HepG2 (cell line): ENCODE data around the gene PRPF38B. TPM values are rescaled to one million over a fixed set of nuclear protein-coding genes. Genes with fewer than 3 reads are reported as not detected.

Experiments
- ATAC-seq: fragments of 200-7000 bp; cut with Tn5 transposase; 3 replicates; pipeline ENCODE4 v1.9.1; 2020; ENCODE audit warnings: mild to moderate bottlenecking, moderate library complexity
- BruUV-seq: library from RNA; stranded (reverse); fragments of 400-500 nt; replicated peaks from 2 replicates; lab custom pipeline; 2021; lab: Mats Ljungman, UMichigan
- CTCF ChIA-PET: fragments of 300-600 bp; formaldehyde crosslinking; extraction: SDS; loops from one replicate; lab custom pipeline; 2021; ENCODE audit warnings: low total read pairs, inconsistent platforms, low intra/inter-chr PET ratio; lab: Yijun Ruan, JAX
- POLR2A ChIA-PET: fragments of 350-600 bp; sonication (Branson Sonifier 250); formaldehyde crosslinking; loops from one replicate; lab custom pipeline; 2020; ENCODE audit warnings: antibody characterized with exemption, inconsistent platforms; lab: Yijun Ruan, JAX
- DNase-seq: peaks from one replicate; pipeline ENCODE4 v3.0.0-alpha.2; 2015; ENCODE audit warnings: low spot score
- FAIRE-seq: peaks from 3 replicates; lab custom pipeline; 2011; peaks lifted over from hg19 to GRCh38; lab: Jason Lieb, UNC
- H2AFZ ChIP-seq: one replicate; pipeline ENCODE4 v1.6.1; 2011; ENCODE audit warnings: low read length, inconsistent platforms
- H3K27ac ChIP-seq: fragments of 300-600 bp; 3 replicates; pipeline ENCODE4 v1.8.0; 2011; ENCODE audit warnings: mixed run types, mild to moderate bottlenecking, mixed read lengths, low read length, inconsistent platforms; ENCODE audit not compliant: insufficient read depth; ENCODE audit errors: extremely low read length
- H3K27me3 ChIP-seq, 2 experiments: fragments of 200-600 bp in 1 of 2; 2 replicates in 1 of 2; 3 replicates in 1 of 2; pipeline versions ENCODE4 v1.6.0 to v1.8.0; 2011; ENCODE audit warnings: low read length in 2 of 2, mild to moderate bottlenecking in 2 of 2, moderate library complexity in 2 of 2, inconsistent platforms in 1 of 2; ENCODE audit not compliant: insufficient read depth in 2 of 2, control insufficient read depth in 1 of 2
- H3K36me3 ChIP-seq, 2 experiments: fragments of 200-600 bp in 1 of 2; replicated peaks in 1 of 2; 2 replicates in 1 of 2; 3 replicates in 1 of 2; pipeline versions ENCODE4 v1.5.1 to v1.8.0; 2011; ENCODE audit warnings: low read length in 2 of 2, inconsistent platforms in 1 of 2; ENCODE audit not compliant: insufficient read depth in 2 of 2, control insufficient read depth in 1 of 2
- H3K4me1 ChIP-seq: 2 replicates; pipeline ENCODE4 v1.5.1; 2012; ENCODE audit warnings: low read length, inconsistent platforms; ENCODE audit not compliant: insufficient read depth
- H3K4me2 ChIP-seq: 2 replicates; pipeline ENCODE4 v1.6.0; 2011; ENCODE audit warnings: low read depth, low read length, inconsistent platforms
- H3K4me3 ChIP-seq, 3 experiments: fragments of 200-600 bp in 1 of 3; sonication (generic), shearing (Covaris generic) in 1 of 3; replicated peaks in 1 of 3; 2 replicates each; pipeline ENCODE4 v1.5.1; 2011 to 2016; ENCODE audit warnings: low read length in 3 of 3, inconsistent platforms in 2 of 3, low read depth in 2 of 3, mild to moderate bottlenecking in 2 of 3, control low read depth in 1 of 3, mixed read lengths in 1 of 3; ENCODE audit not compliant: insufficient read depth in 1 of 3
- H3K79me2 ChIP-seq: one replicate; pipeline ENCODE4 v1.6.1; 2011; ENCODE audit warnings: low read length, inconsistent platforms; ENCODE audit not compliant: insufficient read depth
- H3K9ac ChIP-seq: 2 replicates; pipeline ENCODE4 v1.6.0; 2011; ENCODE audit warnings: mild to moderate bottlenecking, low read depth, low read length, inconsistent platforms; ENCODE audit not compliant: insufficient read depth
- H3K9me3 ChIP-seq: 2 replicates; pipeline ENCODE4 v1.5.1; 2012; ENCODE audit warnings: mild to moderate bottlenecking, low read length
- H4K20me1 ChIP-seq: 2 replicates; pipeline ENCODE4 v1.6.0; 2011; ENCODE audit warnings: inconsistent platforms, mild to moderate bottlenecking, low read length, moderate library complexity; ENCODE audit not compliant: insufficient read depth
- DZIP1 ChIP-seq: sonication (generic); formaldehyde crosslinking; IDR thresholded peaks from 2 replicates; pipeline ENCODE4 v1.5.0; 2020; ENCODE audit warnings: mild to moderate bottlenecking, missing genetic modification reagents
- FOSL2 ChIP-seq: sonication (generic); formaldehyde crosslinking; IDR thresholded peaks from 2 replicates; pipeline ENCODE4 v1.4.0; 2020; ENCODE audit warnings: missing genetic modification reagents
- GTF3A ChIP-seq: sonication (generic); formaldehyde crosslinking; conservative IDR thresholded peaks from 2 replicates; pipeline ENCODE4 v1.4.0; 2020; ENCODE audit warnings: mild to moderate bottlenecking, missing genetic modification reagents
- HOXA3 ChIP-seq: sonication (generic); formaldehyde crosslinking; IDR thresholded peaks from 2 replicates; pipeline ENCODE4 v1.5.0; 2020; ENCODE audit warnings: missing genetic modification reagents
- IRX3 ChIP-seq: sonication (generic); formaldehyde crosslinking; IDR thresholded peaks from 2 replicates; pipeline ENCODE4 v1.8.1; 2023; ENCODE audit warnings: mild to moderate bottlenecking, low read depth, missing genetic modification reagents, borderline replicate concordance
- KLF12 ChIP-seq: sonication (generic); formaldehyde crosslinking; IDR thresholded peaks from 2 replicates; pipeline ENCODE4 v1.4.0; 2020; ENCODE audit warnings: missing genetic modification reagents, borderline replicate concordance
- MAFF ChIP-seq: IDR thresholded peaks from 2 replicates; pipeline ENCODE4 v1.6.1; 2011; ENCODE audit warnings: low read depth, low read length, improper control_type of control experiment
- NFE2 ChIP-seq: sonication (generic); formaldehyde crosslinking; IDR thresholded peaks from 2 replicates; pipeline ENCODE4 v1.4.0; 2020; ENCODE audit warnings: missing genetic modification reagents
- NR2F6 ChIP-seq, 2 experiments: IDR thresholded peaks; 2 replicates each; pipeline ENCODE4 v1.6.1; 2016; ENCODE audit warnings: antibody characterized with exemption in 1 of 2, mild to moderate bottlenecking in 1 of 2
- TOE1 ChIP-seq: sonication (generic); formaldehyde crosslinking; IDR thresholded peaks from 2 replicates; pipeline ENCODE4 v1.4.0; 2020; ENCODE audit warnings: mild to moderate bottlenecking, missing genetic modification reagents
- ZKSCAN1 ChIP-seq: fragments of 150-350 bp; IDR thresholded peaks from 2 replicates; pipeline ENCODE4 v1.6.1; 2014; ENCODE audit warnings: low read length
- ZNF20 ChIP-seq: sonication (generic); formaldehyde crosslinking; IDR thresholded peaks from 2 replicates; pipeline ENCODE4 v1.4.0; 2020; ENCODE audit warnings: mild to moderate bottlenecking, moderate library complexity, missing genetic modification reagents
- ZNF232 ChIP-seq: sonication (generic); formaldehyde crosslinking; IDR thresholded peaks from 2 replicates; pipeline ENCODE4 v1.4.0; 2020; ENCODE audit warnings: missing genetic modification reagents, borderline replicate concordance
- ZNF562 ChIP-seq: sonication (generic); formaldehyde crosslinking; IDR thresholded peaks from 2 replicates; pipeline ENCODE4 v1.8.0; 2022; ENCODE audit warnings: missing genetic modification reagents, borderline replicate concordance
- ZNF713 ChIP-seq: sonication (generic); formaldehyde crosslinking; IDR thresholded peaks from 2 replicates; pipeline ENCODE4 v1.4.0; 2020; ENCODE audit warnings: mild to moderate bottlenecking, missing genetic modification reagents
- ZNF850 ChIP-seq: sonication (generic); formaldehyde crosslinking; conservative IDR thresholded peaks from 2 replicates; pipeline ENCODE4 v1.9.0; 2021; ENCODE audit warnings: mild to moderate bottlenecking, missing genetic modification reagents
- ZSCAN9 ChIP-seq: IDR thresholded peaks from 2 replicates; pipeline ENCODE4 v1.6.1; 2016; ENCODE audit warnings: borderline replicate concordance
- ZXDC ChIP-seq: sonication (generic); formaldehyde crosslinking; IDR thresholded peaks from 2 replicates; pipeline ENCODE4 v1.5.0; 2020; ENCODE audit warnings: mild to moderate bottlenecking, missing genetic modification reagents
- WGBS: methylation state at CpG from one replicate; pipeline ENCODE4 v1.1.6; 2017; ENCODE audit warnings: low lambda C conversion rate; 5-methylcytosine and 5-hydroxymethylcytosine counted together
- in situ Hi-C: cut with HindIII; loops from 2 replicates; pipeline ENCODE4 v1.10.0; 2017; ENCODE audit warnings: low pct_unique_long_range_greater_than_20kb; ENCODE audit not compliant: extremely low pct_ligation_motif_present
- intact Hi-C: fragments of 100-400 bp; cut with micrococcal nuclease; formaldehyde crosslinking; loops from one replicate; pipeline ENCODE4 v1.10.0; 2022; ENCODE audit not compliant: unreplicated experiment
- polyA plus RNA-seq, 8 experiments: library from polyadenylated mRNA; depleted of rRNA in 3 of 8; stranded (reverse) in 7 of 8; unstranded in 1 of 8; fragments of >200 nt; fragmentation: Illumina TruSeq in 4 of 8; extraction: Trizol in 4 of 8; gene quantifications; 2 replicates each; pipeline versions ENCODE4 v1.2.1 to v1.2.3, GENCODE V29; 2011 to 2016; ENCODE audit warnings: low read depth in 4 of 8, missing spikeins in 1 of 8, mixed read lengths in 1 of 8; ENCODE audit not compliant: insufficient read depth in 1 of 8
- total RNA-seq, 5 experiments: library from RNA; depleted of rRNA; stranded (reverse); fragments of >200 nt; fragmentation: Illumina TruSeq; extraction: Trizol; gene quantifications; 2 replicates each; pipeline ENCODE4 v1.2.3, GENCODE V29; 2016; ENCODE audit warnings: low read depth in 1 of 5
- TF ChIP-seq, protein P1 (sequence below): sonication (generic); formaldehyde crosslinking; IDR thresholded peaks from 2 replicates; pipeline ENCODE4 v1.5.1; 2020; ENCODE audit warnings: mild to moderate bottlenecking, missing genetic modification reagents, borderline replicate concordance

The PRPF38B gene
- total and polyA plus RNA-seq, 2 of the 13 experiments (the other 11 are each of a cell fraction or from before 2014, with no cell fraction given) = 25.7 to 29.7 TPM

GRCh38 chr1:108719656-108720435 lies 27.7 kb downstream of the PRPF38B start:
- BruUV-seq = no TSS peak
- 8% methylated on average over 8 of the region's 8 CpGs for WGBS
- Histone ChIP-seq H3K79me2 (no peaks in the 10 kb centered on the region), H3K4me2 (peak overlapping the region; percentile 38), H4K20me1 (no peaks in the 10 kb centered on the region), H2AFZ (no peak overlapping the region), H3K27ac (no peak overlapping the region), H3K9ac (no peak overlapping the region), H3K4me3 (no peak overlapping the region), H3K4me1 (peaks cover 33% of the 10 kb centered on the region), H3K36me3 (no peaks in the 10 kb centered on the region), H3K9me3 (no peaks in the 10 kb centered on the region), H3K27me3 (peaks cover 1 to 15% of the 10 kb centered on the region in 2 experiments; a peak in 4 of 5 replicates)
- ChIA-PET CTCF (no interaction called here), POLR2A (interaction anchor here (1.2 kb wide), 1 partner anchor 28 kb away, joined by 3 read pairs; the partner anchor contains the start of gene PRPF38B)
- intact Hi-C loops (no loop called here), in situ Hi-C loops (no loop called here)
- peak; percentile 13 for DNase-seq
- ATAC-seq = peak; percentile 64
- FAIRE-seq = no peak
- TF ChIP-seq KLF12 (CRISPR knock-in tag) (no peak), ZNF232 (CRISPR knock-in tag) (no peak), ZNF20 (CRISPR knock-in tag) (no peak), GTF3A (CRISPR knock-in tag) (no peak), DZIP1 (CRISPR knock-in tag) (no peak), ZKSCAN1 (peak; percentile 79), TOE1 (no peak), ZNF850 (CRISPR knock-in tag) (no peak), ZSCAN9 (CRISPR knock-in tag) (no peak), NR2F6 (IDR thresholded peaks at IDR 0.05) (no peak), NR2F6 (CRISPR knock-in tag; IDR thresholded peaks at IDR 0.05) (no peak), HOXA3 (CRISPR knock-in tag) (no peak), IRX3 (CRISPR knock-in tag) (no peak), MAFF (peak; percentile 78), NFE2 (CRISPR knock-in tag) (peak; percentile 67; the same call in 1 of the 2 replicates), ZNF562 (CRISPR knock-in tag) (no peak), ZXDC (CRISPR knock-in tag) (no peak), FOSL2 (CRISPR knock-in tag) (peak; percentile 56; the same call in 1 of the 2 replicates), ZNF713 (CRISPR knock-in tag) (no peak)
- TF ChIP-seq, protein P1, sequence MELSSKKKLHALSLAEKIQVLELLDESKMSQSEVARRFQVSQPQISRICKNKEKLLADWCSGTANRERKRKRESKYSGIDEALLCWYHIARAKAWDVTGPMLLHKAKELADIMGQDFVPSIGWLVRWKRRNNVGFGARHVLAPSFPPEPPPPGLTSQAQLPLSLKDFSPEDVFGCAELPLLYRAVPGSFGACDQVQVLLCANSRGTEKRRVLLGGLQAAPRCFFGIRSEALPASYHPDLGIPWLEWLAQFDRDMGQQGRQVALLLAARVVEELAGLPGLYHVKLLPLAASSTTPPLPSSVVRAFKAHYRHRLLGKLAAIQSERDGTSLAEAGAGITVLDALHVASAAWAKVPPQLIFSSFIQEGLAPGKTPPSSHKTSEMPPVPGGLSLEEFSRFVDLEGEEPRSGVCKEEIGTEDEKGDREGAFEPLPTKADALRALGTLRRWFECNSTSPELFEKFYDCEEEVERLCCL (CRISPR knock-in tag) = no peak
